Tibial nerve (tissue), 4 donors: ENCODE results near the gene TCEA2.

Experiments
- EP300 ChIP-seq, 2 donors: sonication (generic); formaldehyde crosslinking; IDR thresholded peaks; one replicate each; pipeline ENCODE4 v1.6.1; 2017; ENCODE audit warnings: antibody characterized with exemption in 2 of 2, mild to moderate bottlenecking in 1 of 2
- POLR2A ChIP-seq, 2 donors: fragments of 450-650 bp; IDR thresholded peaks; one replicate each; pipeline ENCODE4 v1.6.1; 2017; ENCODE audit warnings: antibody characterized with exemption in 2 of 2, mild to moderate bottlenecking in 2 of 2, moderate library complexity in 2 of 2
- TF ChIP-seq, protein P1 (sequence below), 5 experiments: fragments of 200-600 bp in 3 of 5; fragments of 450-650 bp in 2 of 5; sonication (generic) in 3 of 5; IDR thresholded peaks; one replicate each; pipeline ENCODE4 v1.5.1; 2016 to 2019; ENCODE audit warnings: antibody characterized with exemption in 5 of 5, mild to moderate bottlenecking in 3 of 5, moderate library complexity in 2 of 5

DNA sequence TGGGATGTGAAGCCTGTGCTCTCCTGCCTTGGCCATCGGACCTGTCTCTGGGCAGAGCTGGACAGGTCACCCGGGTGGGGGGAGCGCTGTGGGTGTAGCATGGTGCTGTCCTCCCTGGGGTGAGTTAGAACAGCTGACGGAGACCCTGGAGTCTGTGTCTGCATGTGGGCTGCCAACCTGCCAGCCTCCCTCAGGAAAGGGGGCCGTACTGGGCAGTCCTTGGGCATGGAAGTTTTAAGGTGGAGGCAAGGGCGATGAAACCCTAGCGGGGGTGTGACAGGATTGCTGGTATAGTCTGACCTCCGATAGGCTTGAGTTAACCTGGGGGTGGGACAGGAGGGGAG lies 16.0 kb upstream of the TCEA2 start:
- TF ChIP-seq, protein P1, sequence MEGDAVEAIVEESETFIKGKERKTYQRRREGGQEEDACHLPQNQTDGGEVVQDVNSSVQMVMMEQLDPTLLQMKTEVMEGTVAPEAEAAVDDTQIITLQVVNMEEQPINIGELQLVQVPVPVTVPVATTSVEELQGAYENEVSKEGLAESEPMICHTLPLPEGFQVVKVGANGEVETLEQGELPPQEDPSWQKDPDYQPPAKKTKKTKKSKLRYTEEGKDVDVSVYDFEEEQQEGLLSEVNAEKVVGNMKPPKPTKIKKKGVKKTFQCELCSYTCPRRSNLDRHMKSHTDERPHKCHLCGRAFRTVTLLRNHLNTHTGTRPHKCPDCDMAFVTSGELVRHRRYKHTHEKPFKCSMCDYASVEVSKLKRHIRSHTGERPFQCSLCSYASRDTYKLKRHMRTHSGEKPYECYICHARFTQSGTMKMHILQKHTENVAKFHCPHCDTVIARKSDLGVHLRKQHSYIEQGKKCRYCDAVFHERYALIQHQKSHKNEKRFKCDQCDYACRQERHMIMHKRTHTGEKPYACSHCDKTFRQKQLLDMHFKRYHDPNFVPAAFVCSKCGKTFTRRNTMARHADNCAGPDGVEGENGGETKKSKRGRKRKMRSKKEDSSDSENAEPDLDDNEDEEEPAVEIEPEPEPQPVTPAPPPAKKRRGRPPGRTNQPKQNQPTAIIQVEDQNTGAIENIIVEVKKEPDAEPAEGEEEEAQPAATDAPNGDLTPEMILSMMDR (IDR thresholded peaks at IDR 0.05) = no peak
- TF ChIP-seq POLR2A (IDR thresholded peaks at IDR 0.05) (no peak), EP300 (IDR thresholded peaks at IDR 0.05) (no peak)
